SK-N-SH treated with all-trans-retinoic acid at 6 μM for 48 hours (cell line): ENCODE data around the gene SLC18A2.

Experiments used
- ARNTL ChIP-seq: fragments of 450-650 bp; formaldehyde crosslinking; IDR thresholded peaks from 2 replicates; pipeline ENCODE4 v1.5.0; 2020; ENCODE audit warnings: low read depth, mild to moderate bottlenecking, moderate library complexity, borderline replicate concordance
- BACH2 ChIP-seq: fragments of 250-450 bp; sonication (Bioruptor Pico); IDR thresholded peaks from 2 replicates; pipeline ENCODE4 v1.9.0; 2021; ENCODE audit warnings: mild to moderate bottlenecking, borderline replicate concordance
- GLIS3 ChIP-seq: fragments of 250-450 bp; sonication (Bioruptor Pico); IDR thresholded peaks from 2 replicates; pipeline ENCODE4 v1.5.0; 2020; ENCODE audit warnings: mild to moderate bottlenecking, moderate library complexity
- OSR1 ChIP-seq: fragments of 250-450 bp; sonication (Bioruptor Pico); IDR thresholded peaks from 2 replicates; pipeline ENCODE4 v1.8.0; 2022; ENCODE audit warnings: moderate library complexity, mild to moderate bottlenecking, inconsistent platforms
- PPARA ChIP-seq: fragments of 250-450 bp; sonication (Bioruptor Pico); IDR thresholded peaks from 2 replicates; pipeline ENCODE4 v1.5.0; 2020; ENCODE audit warnings: mild to moderate bottlenecking, borderline replicate concordance
- RARB ChIP-seq: fragments of 250-450 bp; sonication (Bioruptor Pico); IDR thresholded peaks from 2 replicates; pipeline ENCODE4 v1.8.0; 2021; ENCODE audit warnings: mild to moderate bottlenecking, moderate library complexity
- TCF4 ChIP-seq: fragments of 250-450 bp; sonication (Bioruptor Pico); IDR thresholded peaks from 2 replicates; pipeline ENCODE4 v1.8.0; 2021; ENCODE audit warnings: mild to moderate bottlenecking, moderate library complexity, borderline replicate concordance
- ZFP3 ChIP-seq: fragments of 250-450 bp; sonication (Bioruptor Pico); IDR thresholded peaks from 2 replicates; pipeline ENCODE4 v1.5.0; 2020; ENCODE audit warnings: mild to moderate bottlenecking, moderate library complexity
- ZNF70 ChIP-seq: fragments of 450-650 bp; formaldehyde crosslinking; IDR thresholded peaks from 2 replicates; pipeline ENCODE4 v1.5.0; 2020; ENCODE audit warnings: mild to moderate bottlenecking, moderate library complexity
- ZNF8 ChIP-seq: fragments of 450-650 bp; formaldehyde crosslinking; IDR thresholded peaks from 2 replicates; pipeline ENCODE4 v1.5.0; 2020; ENCODE audit warnings: mild to moderate bottlenecking, moderate library complexity
- TF ChIP-seq, protein P1 (sequence below): fragments of 250-450 bp; sonication (Bioruptor Pico); IDR thresholded peaks from 2 replicates; pipeline ENCODE4 v1.8.0; 2020; ENCODE audit warnings: mild to moderate bottlenecking, moderate library complexity, borderline replicate concordance
- TF ChIP-seq, protein P2 (sequence below): fragments of 250-450 bp; sonication (Bioruptor Pico); IDR thresholded peaks from 2 replicates; pipeline ENCODE4 v1.8.0; 2021; ENCODE audit warnings: low read depth, mild to moderate bottlenecking, moderate library complexity, borderline replicate concordance

DNA sequence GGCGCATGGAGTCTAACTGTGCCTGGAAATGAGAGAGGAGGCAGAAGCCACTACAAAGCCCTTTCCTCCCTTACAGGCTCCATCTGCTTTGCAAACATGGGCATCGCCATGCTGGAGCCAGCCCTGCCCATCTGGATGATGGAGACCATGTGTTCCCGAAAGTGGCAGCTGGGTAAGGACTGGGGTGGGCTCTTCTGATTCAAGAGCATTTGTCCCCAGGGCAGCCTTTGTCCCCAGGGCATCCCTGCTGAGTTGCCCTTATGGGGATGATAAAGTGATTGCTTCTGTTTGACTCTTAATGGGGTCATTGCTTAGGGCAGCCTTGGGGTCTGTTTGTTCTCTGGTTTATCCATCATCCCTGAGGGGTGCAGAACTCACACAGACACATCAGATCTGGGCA, 16.8 kb downstream of the SLC18A2 start:
- TF ChIP-seq ARNTL (CRISPR knock-in tag) (no peak), ZFP3 (CRISPR knock-in tag) (no peak), RARB (CRISPR knock-in tag) (no peak), BACH2 (no peak), GLIS3 (no peak), PPARA (no peak), ZNF70 (CRISPR knock-in tag) (no peak), ZNF8 (CRISPR knock-in tag) (no peak), TCF4 (CRISPR knock-in tag) (no peak), OSR1 (CRISPR knock-in tag) (no peak)
- TF ChIP-seq, protein P1, sequence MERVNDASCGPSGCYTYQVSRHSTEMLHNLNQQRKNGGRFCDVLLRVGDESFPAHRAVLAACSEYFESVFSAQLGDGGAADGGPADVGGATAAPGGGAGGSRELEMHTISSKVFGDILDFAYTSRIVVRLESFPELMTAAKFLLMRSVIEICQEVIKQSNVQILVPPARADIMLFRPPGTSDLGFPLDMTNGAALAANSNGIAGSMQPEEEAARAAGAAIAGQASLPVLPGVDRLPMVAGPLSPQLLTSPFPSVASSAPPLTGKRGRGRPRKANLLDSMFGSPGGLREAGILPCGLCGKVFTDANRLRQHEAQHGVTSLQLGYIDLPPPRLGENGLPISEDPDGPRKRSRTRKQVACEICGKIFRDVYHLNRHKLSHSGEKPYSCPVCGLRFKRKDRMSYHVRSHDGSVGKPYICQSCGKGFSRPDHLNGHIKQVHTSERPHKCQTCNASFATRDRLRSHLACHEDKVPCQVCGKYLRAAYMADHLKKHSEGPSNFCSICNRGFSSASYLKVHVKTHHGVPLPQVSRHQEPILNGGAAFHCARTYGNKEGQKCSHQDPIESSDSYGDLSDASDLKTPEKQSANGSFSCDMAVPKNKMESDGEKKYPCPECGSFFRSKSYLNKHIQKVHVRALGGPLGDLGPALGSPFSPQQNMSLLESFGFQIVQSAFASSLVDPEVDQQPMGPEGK: no peak
- TF ChIP-seq, protein P2, sequence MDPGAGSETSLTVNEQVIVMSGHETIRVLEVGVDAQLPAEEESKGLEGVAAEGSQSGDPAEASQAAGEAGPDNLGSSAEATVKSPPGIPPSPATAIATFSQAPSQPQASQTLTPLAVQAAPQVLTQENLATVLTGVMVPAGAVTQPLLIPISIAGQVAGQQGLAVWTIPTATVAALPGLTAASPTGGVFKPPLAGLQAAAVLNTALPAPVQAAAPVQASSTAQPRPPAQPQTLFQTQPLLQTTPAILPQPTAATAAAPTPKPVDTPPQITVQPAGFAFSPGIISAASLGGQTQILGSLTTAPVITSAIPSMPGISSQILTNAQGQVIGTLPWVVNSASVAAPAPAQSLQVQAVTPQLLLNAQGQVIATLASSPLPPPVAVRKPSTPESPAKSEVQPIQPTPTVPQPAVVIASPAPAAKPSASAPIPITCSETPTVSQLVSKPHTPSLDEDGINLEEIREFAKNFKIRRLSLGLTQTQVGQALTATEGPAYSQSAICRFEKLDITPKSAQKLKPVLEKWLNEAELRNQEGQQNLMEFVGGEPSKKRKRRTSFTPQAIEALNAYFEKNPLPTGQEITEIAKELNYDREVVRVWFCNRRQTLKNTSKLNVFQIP: no peak
